Measurements from ENCODE around the gene ADAD1.

ADAD1 gene

DNA sequence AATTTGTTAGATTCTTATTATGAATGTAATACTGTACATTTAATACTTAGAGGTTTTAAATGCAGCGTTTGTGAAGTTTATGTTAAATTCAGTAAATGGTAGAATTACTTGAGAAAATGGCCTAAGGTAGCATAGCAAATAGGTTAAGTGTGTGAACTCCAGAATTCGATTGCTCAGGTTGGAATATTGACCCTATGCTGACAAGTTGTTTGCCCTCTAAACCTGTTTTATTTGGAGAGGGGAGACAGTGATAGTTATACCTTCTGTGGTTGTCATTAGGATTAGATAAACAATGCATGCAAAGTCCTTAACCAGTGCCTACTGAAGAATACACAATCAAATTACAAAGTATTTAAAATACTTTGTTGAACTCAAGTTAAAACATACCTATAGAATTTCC lies 5.4 kb downstream of the ADAD1 start:
- no peak for TF ChIP-seq CTCF (IDR thresholded peaks at IDR 0.05; ENCODE audit: insufficient read depth, low read depth, low read length, missing control alignments)
- DNase-seq (ENCODE audit: low read depth), result no peak
- H3K4me3 ChIP-seq (ENCODE audit: low read depth, low read length), result no peak overlapping the region

- no peak for TF ChIP-seq CTCF (IDR thresholded peaks at IDR 0.05; ENCODE audit: insufficient read depth, low read depth, low read length, missing control alignments)
- H3K4me3 ChIP-seq (ENCODE audit: low read depth, low read length), result no peak overlapping the region
- no peak for DNase-seq (ENCODE audit: low read depth)
Observed at GRCh38 chr4:122393276-122393675, 14.5 kb downstream of the ADAD1 start.

DNA sequence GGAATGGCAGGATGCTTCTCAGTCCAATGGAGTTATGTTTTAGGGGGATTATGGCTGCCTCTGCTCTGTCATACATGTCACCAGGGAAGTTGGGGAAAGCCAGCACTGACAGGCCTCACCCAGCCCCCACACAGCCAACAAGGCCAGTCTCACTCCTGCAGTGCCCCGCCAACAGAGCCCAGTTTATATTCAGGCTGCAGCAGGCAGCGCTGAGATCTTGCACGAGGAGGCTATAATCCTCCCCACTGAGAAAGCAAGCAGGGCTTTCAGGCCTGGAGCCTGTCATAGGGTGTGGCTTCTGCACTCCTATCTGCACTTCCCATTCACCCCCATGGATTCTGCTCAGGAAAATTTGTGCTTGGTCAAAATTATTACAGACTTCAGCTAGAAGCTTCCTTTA lies 25.1 kb downstream of the ADAD1 start:
- TF ChIP-seq CTCF (IDR thresholded peaks at IDR 0.05; ENCODE audit: insufficient read depth, low read depth, low read length, missing control alignments), result no peak
- H3K4me3 ChIP-seq (ENCODE audit: low read depth, low read length), result no peak overlapping the region
- DNase-seq (ENCODE audit: low read depth), result no peak

DNA sequence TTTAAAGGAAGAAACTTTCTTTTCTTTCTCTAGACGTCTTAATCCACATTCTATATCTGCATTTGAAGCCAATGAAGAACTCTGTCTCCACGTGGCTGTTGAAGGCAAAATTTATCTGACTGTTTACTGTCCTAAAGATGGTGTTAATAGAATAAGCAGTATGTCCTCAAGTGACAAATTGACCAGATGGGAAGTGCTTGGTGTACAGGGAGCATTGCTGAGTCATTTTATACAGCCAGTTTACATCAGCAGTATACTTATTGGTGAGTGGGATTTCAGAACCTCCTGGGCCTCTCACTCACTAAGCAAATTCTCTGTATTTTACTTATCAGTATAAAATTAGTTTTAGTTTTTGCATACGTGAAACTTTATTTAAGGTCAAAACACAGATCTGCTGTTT lies 33.7 kb downstream of the ADAD1 start:
- TF ChIP-seq CTCF (IDR thresholded peaks at IDR 0.05; ENCODE audit: insufficient read depth, low read depth, low read length, missing control alignments), result no peak
- no peak overlapping the region for H3K4me3 ChIP-seq (ENCODE audit: low read depth, low read length)
- peak; percentile 28 for DNase-seq (ENCODE audit: low read depth)

DNA sequence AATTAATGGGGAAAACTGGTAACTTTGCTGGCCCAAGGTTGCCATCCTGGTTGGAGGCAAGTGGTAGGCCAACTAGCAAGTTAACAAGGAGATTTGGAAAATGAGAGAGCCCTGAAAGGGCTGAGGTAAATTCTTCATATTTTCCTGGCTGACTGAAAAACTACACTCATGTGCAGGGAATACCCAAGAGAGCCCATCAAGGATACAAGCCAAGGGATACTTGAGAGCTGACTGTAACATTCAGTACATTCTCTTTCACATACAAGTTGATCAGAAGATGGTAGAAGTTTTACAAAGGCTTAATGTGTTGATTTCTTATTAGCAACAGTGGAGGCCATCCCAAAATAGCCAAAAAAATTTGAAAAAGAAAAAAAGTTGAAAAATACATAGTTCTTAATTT lies 44.4 kb downstream of the ADAD1 start:
- TF ChIP-seq CTCF (IDR thresholded peaks at IDR 0.05; ENCODE audit: insufficient read depth, low read depth, low read length, missing control alignments), result no peak
- H3K4me3 ChIP-seq (ENCODE audit: low read depth, low read length), result no peak overlapping the region
- DNase-seq (ENCODE audit: low read depth), result no peak

DNA sequence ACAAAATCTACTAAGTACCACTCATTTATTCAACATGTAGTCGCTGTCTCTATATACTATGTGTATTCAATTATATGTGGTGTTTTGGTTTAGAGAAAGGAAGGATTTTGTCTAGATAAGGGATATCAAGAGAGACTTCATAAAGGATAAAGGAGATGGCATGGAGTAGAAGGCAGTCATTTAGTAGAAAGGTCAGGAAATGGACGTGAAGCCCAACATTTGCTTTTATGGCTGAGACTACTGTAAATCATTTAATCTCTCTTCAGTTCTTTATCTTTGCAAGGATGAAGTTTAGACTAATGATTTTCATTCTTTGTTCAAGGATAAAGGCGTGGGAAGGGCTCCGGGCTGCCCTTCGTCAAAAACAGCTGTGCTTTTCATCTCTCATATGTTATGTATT lies 52.5 kb downstream of the ADAD1 start:
- TF ChIP-seq CTCF (IDR thresholded peaks at IDR 0.05; ENCODE audit: insufficient read depth, low read depth, low read length, missing control alignments), result no peak
- no peak for DNase-seq (ENCODE audit: low read depth)

DNA sequence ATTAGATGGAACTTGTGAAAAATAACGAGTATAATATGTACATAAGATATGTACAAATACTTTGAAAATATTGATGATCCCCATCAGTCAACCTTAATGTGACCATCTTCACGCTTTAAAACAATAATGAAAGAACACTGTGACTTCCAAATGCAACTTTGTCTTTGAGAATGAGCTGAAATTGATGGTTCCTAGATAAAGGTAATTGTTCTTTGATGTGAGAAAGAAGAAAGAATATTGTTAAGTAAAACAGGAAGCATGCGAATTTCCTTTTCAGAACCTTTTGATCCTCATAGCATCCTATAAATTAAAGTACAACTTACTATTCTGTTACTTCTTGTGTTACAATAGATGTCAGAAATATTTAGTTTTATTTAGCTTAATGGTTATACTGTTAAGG lies 55.5 kb downstream of the ADAD1 start:
- DNase-seq (ENCODE audit: low read depth), result no peak
- H3K4me3 ChIP-seq (ENCODE audit: low read depth, low read length), result no peak overlapping the region
- no peak for TF ChIP-seq CTCF (IDR thresholded peaks at IDR 0.05; ENCODE audit: insufficient read depth, low read depth, low read length, missing control alignments)

More for the DNA sequence above, 52.5 kb downstream of the ADAD1 start:
- H3K4me3 ChIP-seq (ENCODE audit: low read depth, low read length), result no peak overlapping the region

Data from GM12865 (cell line).